Transverse colon (tissue), 4 donors: ENCODE results near the gene SLC11A1.

ENCODE experiments used
- CTCF ChIP-seq, 5 experiments: fragments of 200-600 bp in 3 of 5; fragments of 450-650 bp in 2 of 5; sonication (generic) in 3 of 5; IDR thresholded peaks; 1 replicate in 2 of 5; 2 replicates in 3 of 5; pipeline ENCODE4 v1.5.1; 2016 to 2017; ENCODE audit warnings: antibody characterized with exemption in 5 of 5, inconsistent platforms in 3 of 5, mild to moderate bottlenecking in 2 of 5, moderate library complexity in 1 of 5
- EP300 ChIP-seq: sonication (generic); formaldehyde crosslinking; IDR thresholded peaks from one replicate; pipeline ENCODE4 v1.6.1; 2017; ENCODE audit warnings: antibody characterized with exemption, low read depth
- POLR2A ChIP-seq: fragments of 450-650 bp; IDR thresholded peaks from one replicate; pipeline ENCODE4 v1.6.1; 2016; ENCODE audit warnings: antibody characterized with exemption, mild to moderate bottlenecking, moderate library complexity
- POLR2AphosphoS5 ChIP-seq, 3 donors: sonication (generic); formaldehyde crosslinking; IDR thresholded peaks; one replicate each; pipeline ENCODE4 v1.6.1; 2016; ENCODE audit warnings: antibody characterized with exemption in 3 of 3

GRCh38 chr2:218368621-218369153 is 13.4 kb upstream of the SLC11A1 start:
- TF ChIP-seq CTCF (IDR thresholded peaks at IDR 0.05) (no peak), EP300 (no peak), POLR2A (no peak), POLR2AphosphoS5 (IDR thresholded peaks at IDR 0.05) (peak in 1 of 3 donors; percentile 30)
